Prostate gland (tissue), 2 donors: ENCODE data around the gene PSTK.

Experiments used
- CTCF ChIP-seq, 4 experiments: fragments of 200-600 bp in 2 of 4; fragments of 450-650 bp in 2 of 4; sonication (generic) in 2 of 4; IDR thresholded peaks; 1 replicate in 3 of 4; 2 replicates in 1 of 4; pipeline ENCODE4 v1.5.1; 2016 to 2019; ENCODE audit warnings: antibody characterized with exemption in 4 of 4, mild to moderate bottlenecking in 2 of 4, moderate library complexity in 2 of 4
- POLR2AphosphoS5 ChIP-seq: sonication (generic); formaldehyde crosslinking; IDR thresholded peaks from one replicate; pipeline ENCODE4 v1.6.1; 2017; ENCODE audit warnings: antibody characterized with exemption

GRCh38 chr10:123009105-123009820 lies 29.1 kb downstream of the PSTK start:
- TF ChIP-seq POLR2AphosphoS5 = no peak
- no peak for TF ChIP-seq CTCF (IDR thresholded peaks at IDR 0.05)
